ENCODE data around the gene RPL29.

GRCh38 chr3:51961602-51962569, 33.8 kb downstream of the RPL29 start:
- no peak for TF ChIP-seq CTCF (IDR thresholded peaks at IDR 0.05; ENCODE audit: extremely low read depth in 1 of 2, insufficient read depth in 1 of 2, low read depth in 1 of 2, low read length in 2 of 2)
- TF ChIP-seq MAX (IDR thresholded peaks at IDR 0.05; ENCODE audit: insufficient read depth, insufficient read length), result no peak
- no peak for TF ChIP-seq JUN (IDR thresholded peaks at IDR 0.05; ENCODE audit: borderline replicate concordance, insufficient read depth, insufficient read length, low read depth)
- TF ChIP-seq FOS (IDR thresholded peaks at IDR 0.05; ENCODE audit: borderline replicate concordance, insufficient read depth, low read length), result no peak

Data from endothelial cell of umbilical vein (primary cell).